RWPE1 (cell line): Measurements from ENCODE around the gene ARV1.
"Not testable (repeated sequence)": the region's sequence is repeated elsewhere in the genome, so short reads cannot be mapped to it uniquely, and the experiment has no call there.

Experiments used
- CTCF ChIA-PET: fragments of 350-600 bp; sonication (Branson Sonifier 250); formaldehyde crosslinking; extraction: SDS; loops from one replicate; lab custom pipeline; 2021; lab: Yijun Ruan, JAX
- POLR2A ChIA-PET: fragments of 400-600 bp; formaldehyde crosslinking; extraction: SDS; loops from one replicate; lab custom pipeline; 2020; ENCODE audit warnings: antibody characterized with exemption; ENCODE audit not compliant: low non-redundant PET; lab: Yijun Ruan, JAX
- DNase-seq: peaks from one replicate; pipeline ENCODE4 v3.0.0; 2012; ENCODE audit warnings: low spot score
- H3K27ac ChIP-seq: fragments of 450-650 bp; 2 replicates; pipeline ENCODE4 v1.5.1; 2017
- CTCF ChIP-seq: fragments of 450-650 bp; conservative IDR thresholded peaks from 2 replicates; pipeline ENCODE4 v1.5.1; 2017; ENCODE audit warnings: low read depth, mild to moderate bottlenecking

ARV1 gene

GRCh38 chr1:231020816-231021215, 41.9 kb downstream of the ARV1 start:
- ChIA-PET CTCF (no interaction called here), POLR2A (no interaction called here)
- H3K27ac ChIP-seq, result no peak overlapping the region
- no peak for DNase-seq
- no peak for TF ChIP-seq CTCF

GRCh38 chr1:231021540-231022031, 42.7 kb downstream of the ARV1 start:
- POLR2A ChIA-PET, result no interaction called here

GRCh38 chr1:231022543-231022942, 43.6 kb downstream of the ARV1 start:
- H3K27ac ChIP-seq, POLR2A ChIA-PET, DNase-seq, CTCF ChIA-PET: not testable (repeated sequence)

More at GRCh38 chr1:231021540-231022031, 42.7 kb downstream of the ARV1 start:
- no peak for DNase-seq
- TF ChIP-seq CTCF, result no peak
- no peak overlapping the region for H3K27ac ChIP-seq
- CTCF ChIA-PET, result no interaction called here

- no peak for DNase-seq
- no peak overlapping the region for H3K27ac ChIP-seq
- no peak for TF ChIP-seq CTCF
- CTCF ChIA-PET, result no interaction called here
- POLR2A ChIA-PET, result no interaction called here
Observed at GRCh38 chr1:231023150-231023549, 44.3 kb downstream of the ARV1 start.

- ChIA-PET CTCF (interaction anchor here (0.9 kb wide), 1 partner anchor 36 kb away, joined by 3 read pairs; no protein-coding TSS in a partner anchor), POLR2A (no interaction called here)
- DNase-seq, result no peak
- no peak for TF ChIP-seq CTCF
- H3K27ac ChIP-seq, result no peak overlapping the region
Observed at GRCh38 chr1:231026576-231026975, 47.7 kb downstream of the ARV1 start.

- no peak for TF ChIP-seq CTCF
- DNase-seq, result no peak
- no peak overlapping the region for H3K27ac ChIP-seq
- ChIA-PET POLR2A (no interaction called here), CTCF (no interaction called here)
Observed at GRCh38 chr1:231027136-231027925, 48.4 kb downstream of the ARV1 start.

- ChIA-PET CTCF (interaction anchor here (0.8 kb wide), 1 partner anchor 111 kb away, joined by 4 read pairs; no protein-coding TSS in a partner anchor), POLR2A (no interaction called here)
Observed at GRCh38 chr1:231027971-231028370, 49.1 kb downstream of the ARV1 start.

More at GRCh38 chr1:231027971-231028370, 49.1 kb downstream of the ARV1 start:
- TF ChIP-seq CTCF, result no peak
- DNase-seq, result no peak
- no peak overlapping the region for H3K27ac ChIP-seq
